ENCODE results near the gene BICRAL. TPM values are rescaled to one million over a fixed set of nuclear protein-coding genes. Genes with fewer than 3 reads are reported as not detected.

The BICRAL gene
- total and polyA plus RNA-seq, 9 of the 15 experiments (the other 6 are each of a cell fraction or from before 2014, with no cell fraction given) = 1.2 to 11.9 (median 5.6) TPM

DNA sequence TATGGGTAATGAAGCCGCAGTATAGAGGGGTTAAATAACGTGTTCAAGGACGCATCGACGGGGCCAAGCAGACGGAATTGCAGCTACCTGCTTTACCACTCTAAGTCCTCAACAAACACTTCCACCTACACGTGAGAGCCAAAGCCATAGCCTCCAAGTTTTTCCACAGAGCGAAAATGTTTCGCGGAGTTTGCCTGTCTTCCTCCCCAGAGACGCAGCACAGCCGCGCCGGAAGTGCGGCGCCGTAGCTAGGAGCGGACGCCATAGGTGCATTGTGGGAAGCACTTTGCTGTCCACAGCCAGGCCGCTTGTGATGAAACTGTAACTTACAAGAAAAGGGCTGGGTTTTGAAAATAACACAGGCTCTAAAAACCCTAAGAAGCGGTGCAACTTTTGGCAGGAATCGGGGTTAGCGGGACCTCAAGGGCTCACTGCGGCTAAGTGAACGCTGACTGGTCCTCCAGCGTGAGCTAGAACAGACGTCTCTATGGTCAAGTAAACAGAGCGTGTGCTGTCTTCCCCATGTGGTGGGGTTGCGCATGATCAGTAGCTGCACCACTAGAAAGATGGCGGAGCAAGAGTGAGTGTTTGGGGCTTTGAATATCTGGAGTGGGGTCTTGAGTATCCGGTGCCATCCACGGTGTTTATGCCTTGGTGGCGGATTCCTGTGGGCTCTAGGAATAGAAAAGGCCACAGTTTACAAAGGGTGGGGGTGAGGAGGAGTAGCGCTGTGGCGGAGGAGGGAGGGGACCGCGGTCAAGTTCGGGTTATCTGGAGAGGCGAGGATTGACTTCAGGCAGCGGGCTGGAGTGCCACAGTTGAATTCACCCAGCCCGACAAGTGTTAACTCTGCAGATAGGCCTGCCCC lies 97.8 kb downstream of the BICRAL start, which contains the start of gene RPL7L1 (continued):
- TF ChIP-seq ZNF830 (CRISPR knock-in tag; IDR thresholded peaks at IDR 0.05) (peak; percentile 57; the same call in 1 of the 2 replicates), FOXJ3 (CRISPR knock-in tag; IDR thresholded peaks at IDR 0.05) (no peak; the same call in 1 of the 2 replicates), DIDO1 (tag; IDR thresholded peaks at IDR 0.05; ENCODE audit: low read depth) (peak; percentile 96), SRSF7 (optimal IDR thresholded peaks at IDR 0.05; ENCODE audit: low read depth, low read length) (no peak), KDM4B (IDR thresholded peaks at IDR 0.05; ENCODE audit: borderline replicate concordance in 2 of 2, low read depth in 1 of 2) (peak in 1 of 2 experiments; percentile 87; a peak in 1 of 4 replicates), ESRRB (CRISPR knock-in tag; IDR thresholded peaks at IDR 0.05; ENCODE audit: borderline replicate concordance) (no peak; the same call in 1 of the 2 replicates), ZEB2 (IDR thresholded peaks at IDR 0.05) (0 out of 2 replicates have a peak, but pooled peaks have one; percentile 12), KAT7 (CRISPR knock-in tag; IDR thresholded peaks at IDR 0.05; ENCODE audit: borderline replicate concordance) (peak; percentile 59; the same call in 1 of the 2 replicates), MXI1 (IDR thresholded peaks at IDR 0.05; ENCODE audit: low read depth, low read length) (0 out of 2 replicates have a peak, but pooled peaks have one; percentile 60), ATF7 (IDR thresholded peaks at IDR 0.05) (peak; percentile 86), NFATC3 (IDR thresholded peaks at IDR 0.05) (peak; percentile 65; the same call in 1 of the 2 replicates), CXXC5 (CRISPR knock-in tag; IDR thresholded peaks at IDR 0.05) (peak; percentile 95), TCF7L2 (IDR thresholded peaks at IDR 0.05; ENCODE audit: low read depth, low read length) (no peak), ZNF263 (CRISPR knock-in tag; IDR thresholded peaks at IDR 0.05; ENCODE audit: borderline replicate concordance) (peak; percentile 82), ZBTB5 (IDR thresholded peaks at IDR 0.05) (no peak), ARID1B (IDR thresholded peaks at IDR 0.05) (peak; percentile 50; the same call in 1 of the 2 replicates), MECOM (CRISPR knock-in tag; IDR thresholded peaks at IDR 0.05) (no peak)
- TF ChIP-seq, protein P1, sequence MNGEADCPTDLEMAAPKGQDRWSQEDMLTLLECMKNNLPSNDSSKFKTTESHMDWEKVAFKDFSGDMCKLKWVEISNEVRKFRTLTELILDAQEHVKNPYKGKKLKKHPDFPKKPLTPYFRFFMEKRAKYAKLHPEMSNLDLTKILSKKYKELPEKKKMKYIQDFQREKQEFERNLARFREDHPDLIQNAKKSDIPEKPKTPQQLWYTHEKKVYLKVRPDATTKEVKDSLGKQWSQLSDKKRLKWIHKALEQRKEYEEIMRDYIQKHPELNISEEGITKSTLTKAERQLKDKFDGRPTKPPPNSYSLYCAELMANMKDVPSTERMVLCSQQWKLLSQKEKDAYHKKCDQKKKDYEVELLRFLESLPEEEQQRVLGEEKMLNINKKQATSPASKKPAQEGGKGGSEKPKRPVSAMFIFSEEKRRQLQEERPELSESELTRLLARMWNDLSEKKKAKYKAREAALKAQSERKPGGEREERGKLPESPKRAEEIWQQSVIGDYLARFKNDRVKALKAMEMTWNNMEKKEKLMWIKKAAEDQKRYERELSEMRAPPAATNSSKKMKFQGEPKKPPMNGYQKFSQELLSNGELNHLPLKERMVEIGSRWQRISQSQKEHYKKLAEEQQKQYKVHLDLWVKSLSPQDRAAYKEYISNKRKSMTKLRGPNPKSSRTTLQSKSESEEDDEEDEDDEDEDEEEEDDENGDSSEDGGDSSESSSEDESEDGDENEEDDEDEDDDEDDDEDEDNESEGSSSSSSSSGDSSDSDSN (IDR thresholded peaks at IDR 0.05; ENCODE audit: borderline replicate concordance in 1 of 2, low read depth in 2 of 2, low read length in 2 of 2) = peak in 1 of 2 experiments; percentile 72; a peak in 1 of 4 replicates
- TF ChIP-seq, protein P2, sequence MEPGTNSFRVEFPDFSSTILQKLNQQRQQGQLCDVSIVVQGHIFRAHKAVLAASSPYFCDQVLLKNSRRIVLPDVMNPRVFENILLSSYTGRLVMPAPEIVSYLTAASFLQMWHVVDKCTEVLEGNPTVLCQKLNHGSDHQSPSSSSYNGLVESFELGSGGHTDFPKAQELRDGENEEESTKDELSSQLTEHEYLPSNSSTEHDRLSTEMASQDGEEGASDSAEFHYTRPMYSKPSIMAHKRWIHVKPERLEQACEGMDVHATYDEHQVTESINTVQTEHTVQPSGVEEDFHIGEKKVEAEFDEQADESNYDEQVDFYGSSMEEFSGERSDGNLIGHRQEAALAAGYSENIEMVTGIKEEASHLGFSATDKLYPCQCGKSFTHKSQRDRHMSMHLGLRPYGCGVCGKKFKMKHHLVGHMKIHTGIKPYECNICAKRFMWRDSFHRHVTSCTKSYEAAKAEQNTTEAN (CRISPR knock-in tag; IDR thresholded peaks at IDR 0.05) = peak; percentile 71
- TF ChIP-seq, protein P3, sequence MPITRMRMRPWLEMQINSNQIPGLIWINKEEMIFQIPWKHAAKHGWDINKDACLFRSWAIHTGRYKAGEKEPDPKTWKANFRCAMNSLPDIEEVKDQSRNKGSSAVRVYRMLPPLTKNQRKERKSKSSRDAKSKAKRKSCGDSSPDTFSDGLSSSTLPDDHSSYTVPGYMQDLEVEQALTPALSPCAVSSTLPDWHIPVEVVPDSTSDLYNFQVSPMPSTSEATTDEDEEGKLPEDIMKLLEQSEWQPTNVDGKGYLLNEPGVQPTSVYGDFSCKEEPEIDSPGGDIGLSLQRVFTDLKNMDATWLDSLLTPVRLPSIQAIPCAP (CRISPR knock-in tag; IDR thresholded peaks at IDR 0.05; ENCODE audit: borderline replicate concordance) = no peak

All from K562 (cell line).